Measurements from ENCODE around the gene KLHL3.

DNA sequence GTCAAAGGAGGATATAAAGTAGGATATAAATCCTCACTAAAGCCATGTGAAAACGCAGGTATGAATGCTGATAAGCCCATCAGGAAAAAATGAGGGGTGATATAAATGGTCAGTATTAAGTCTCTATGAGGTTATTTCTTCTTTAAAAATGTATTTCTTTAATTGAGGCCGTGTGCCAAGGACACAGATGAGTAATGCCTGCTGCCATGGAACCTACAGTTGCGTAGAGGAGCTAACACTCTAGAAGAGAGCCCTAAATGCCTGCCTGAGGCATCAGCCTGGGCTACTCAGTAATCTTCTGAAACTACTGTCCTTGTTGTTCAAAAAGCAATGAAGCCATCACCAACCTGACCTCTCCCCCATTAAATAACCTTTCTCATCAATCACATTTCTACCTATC is 84.9 kb downstream of the KLHL3 start:
- TF ChIP-seq, protein P1, sequence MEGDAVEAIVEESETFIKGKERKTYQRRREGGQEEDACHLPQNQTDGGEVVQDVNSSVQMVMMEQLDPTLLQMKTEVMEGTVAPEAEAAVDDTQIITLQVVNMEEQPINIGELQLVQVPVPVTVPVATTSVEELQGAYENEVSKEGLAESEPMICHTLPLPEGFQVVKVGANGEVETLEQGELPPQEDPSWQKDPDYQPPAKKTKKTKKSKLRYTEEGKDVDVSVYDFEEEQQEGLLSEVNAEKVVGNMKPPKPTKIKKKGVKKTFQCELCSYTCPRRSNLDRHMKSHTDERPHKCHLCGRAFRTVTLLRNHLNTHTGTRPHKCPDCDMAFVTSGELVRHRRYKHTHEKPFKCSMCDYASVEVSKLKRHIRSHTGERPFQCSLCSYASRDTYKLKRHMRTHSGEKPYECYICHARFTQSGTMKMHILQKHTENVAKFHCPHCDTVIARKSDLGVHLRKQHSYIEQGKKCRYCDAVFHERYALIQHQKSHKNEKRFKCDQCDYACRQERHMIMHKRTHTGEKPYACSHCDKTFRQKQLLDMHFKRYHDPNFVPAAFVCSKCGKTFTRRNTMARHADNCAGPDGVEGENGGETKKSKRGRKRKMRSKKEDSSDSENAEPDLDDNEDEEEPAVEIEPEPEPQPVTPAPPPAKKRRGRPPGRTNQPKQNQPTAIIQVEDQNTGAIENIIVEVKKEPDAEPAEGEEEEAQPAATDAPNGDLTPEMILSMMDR (IDR thresholded peaks at IDR 0.05 in 8 of 11, conservative IDR thresholded peaks at IDR 0.05 in 3 of 11): no peak
- TF ChIP-seq POLR2A (IDR thresholded peaks at IDR 0.05) (no peak), POLR2AphosphoS5 (IDR thresholded peaks at IDR 0.05) (no peak)
